Measurements from ENCODE around the gene GPRIN3. TPM values are rescaled to one million over a fixed set of nuclear protein-coding genes. Genes with fewer than 3 reads are reported as not detected.
"Not testable (repeated sequence)": the region's sequence is repeated elsewhere in the genome, so short reads cannot be mapped to it uniquely, and the experiment has no call there.

The GPRIN3 gene
- total RNA-seq, 4 donors from 2014 or later: 1.2 to 3.4 (median 1.7) TPM

DNA sequence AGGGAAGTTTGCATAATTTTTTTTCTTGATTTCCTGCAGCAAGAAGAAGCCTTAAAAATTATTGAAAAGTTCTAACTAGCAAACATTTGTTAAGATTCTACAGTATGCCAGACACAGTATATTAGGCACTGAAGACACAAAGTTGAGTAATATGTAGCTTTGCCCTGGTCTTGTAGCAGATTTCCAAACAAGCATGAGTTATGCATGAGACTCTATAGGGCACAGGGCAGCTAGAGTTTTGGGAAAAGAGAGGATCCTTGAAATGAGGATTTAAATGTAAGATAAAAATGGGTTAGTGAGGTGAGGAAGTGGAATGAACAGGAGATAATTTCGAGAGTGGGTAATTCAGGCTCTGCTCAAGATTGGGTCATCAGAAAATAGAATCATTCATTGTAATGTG lies 8.6 kb upstream of the GPRIN3 start:
- no peak for DNase-seq (ENCODE audit: low spot score in 2 of 2)
- Histone ChIP-seq H3K9me3 (no peaks in the 10 kb centered on the region), H3K27me3 (no peaks in the 10 kb centered on the region), H3K4me1 (no peaks in the 10 kb centered on the region), H3K27ac (no peak overlapping the region), H3K36me3 (no peaks in the 10 kb centered on the region), H3K4me3 (no peak overlapping the region)
- no peak for TF ChIP-seq EP300 (IDR thresholded peaks at IDR 0.05)
- no peak for TF ChIP-seq POLR2A (IDR thresholded peaks at IDR 0.05)
- TF ChIP-seq, protein P1, sequence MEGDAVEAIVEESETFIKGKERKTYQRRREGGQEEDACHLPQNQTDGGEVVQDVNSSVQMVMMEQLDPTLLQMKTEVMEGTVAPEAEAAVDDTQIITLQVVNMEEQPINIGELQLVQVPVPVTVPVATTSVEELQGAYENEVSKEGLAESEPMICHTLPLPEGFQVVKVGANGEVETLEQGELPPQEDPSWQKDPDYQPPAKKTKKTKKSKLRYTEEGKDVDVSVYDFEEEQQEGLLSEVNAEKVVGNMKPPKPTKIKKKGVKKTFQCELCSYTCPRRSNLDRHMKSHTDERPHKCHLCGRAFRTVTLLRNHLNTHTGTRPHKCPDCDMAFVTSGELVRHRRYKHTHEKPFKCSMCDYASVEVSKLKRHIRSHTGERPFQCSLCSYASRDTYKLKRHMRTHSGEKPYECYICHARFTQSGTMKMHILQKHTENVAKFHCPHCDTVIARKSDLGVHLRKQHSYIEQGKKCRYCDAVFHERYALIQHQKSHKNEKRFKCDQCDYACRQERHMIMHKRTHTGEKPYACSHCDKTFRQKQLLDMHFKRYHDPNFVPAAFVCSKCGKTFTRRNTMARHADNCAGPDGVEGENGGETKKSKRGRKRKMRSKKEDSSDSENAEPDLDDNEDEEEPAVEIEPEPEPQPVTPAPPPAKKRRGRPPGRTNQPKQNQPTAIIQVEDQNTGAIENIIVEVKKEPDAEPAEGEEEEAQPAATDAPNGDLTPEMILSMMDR (IDR thresholded peaks at IDR 0.05): no peak
- TF ChIP-seq POLR2AphosphoS5 (IDR thresholded peaks at IDR 0.05): no peak
- 80% methylated on average over 1 of the region's 1 CpG for WGBS

DNA sequence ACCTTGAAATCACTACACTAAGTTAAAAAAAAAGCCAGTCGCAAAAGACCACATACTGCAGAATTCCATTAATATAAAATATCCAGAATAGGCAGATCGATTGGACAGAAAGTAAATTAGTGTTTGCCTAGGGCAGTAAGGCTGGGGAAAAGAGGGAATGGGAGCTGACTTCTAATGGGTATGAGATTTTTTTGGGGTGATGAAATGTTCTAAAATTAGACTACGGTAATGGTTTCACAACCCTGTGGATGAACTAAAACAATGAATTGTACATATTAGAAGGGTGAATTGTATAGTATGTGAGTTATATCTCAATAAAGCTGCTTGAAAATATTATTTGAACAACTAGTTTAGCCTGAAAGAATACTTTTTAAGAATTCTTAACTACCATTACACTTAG lies 6.7 kb upstream of the GPRIN3 start:
- no peak for DNase-seq (ENCODE audit: low spot score in 2 of 2)
- no peak overlapping the region for H3K4me3 ChIP-seq
- TF ChIP-seq POLR2AphosphoS5 (IDR thresholded peaks at IDR 0.05) (no peak), POLR2A (IDR thresholded peaks at IDR 0.05) (no peak), EP300 (IDR thresholded peaks at IDR 0.05) (no peak)
- TF ChIP-seq, protein P1 (IDR thresholded peaks at IDR 0.05): no peak
- H3K4me1 ChIP-seq: no peaks in the 10 kb centered on the region
- 80% methylated on average over 3 of the region's 3 CpGs for WGBS
- H3K36me3 ChIP-seq: no peaks in the 10 kb centered on the region
- H3K27me3 ChIP-seq: no peaks in the 10 kb centered on the region
- H3K27ac ChIP-seq: no peak overlapping the region
- no peaks in the 10 kb centered on the region for H3K9me3 ChIP-seq

DNA sequence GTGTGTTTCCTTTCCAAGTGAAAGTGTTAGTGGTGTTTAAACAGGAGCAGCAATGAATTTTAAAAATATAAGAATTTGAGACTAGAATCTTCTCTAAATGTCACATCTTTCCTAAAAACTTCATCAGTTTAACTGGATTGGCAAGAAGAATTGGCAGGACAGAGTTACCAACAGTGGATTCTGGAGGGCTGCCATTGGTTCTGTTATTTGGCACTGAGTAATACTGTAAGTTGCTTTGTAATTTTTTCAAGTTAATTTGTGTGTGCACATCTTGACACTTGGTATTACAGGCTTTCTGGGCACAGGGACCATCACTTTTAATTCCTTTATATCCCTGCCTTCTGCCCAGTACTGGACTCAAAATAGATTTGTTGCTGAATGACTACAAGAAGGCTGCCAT lies 4.5 kb upstream of the GPRIN3 start:
- TF ChIP-seq EP300 (IDR thresholded peaks at IDR 0.05): no peak
- no peak for TF ChIP-seq POLR2A (IDR thresholded peaks at IDR 0.05)
- H3K4me1 ChIP-seq: peaks cover 11% of the 10 kb centered on the region
- no peak overlapping the region for H3K27ac ChIP-seq
- no peak for DNase-seq (ENCODE audit: low spot score in 2 of 2)
- H3K9me3 ChIP-seq: no peaks in the 10 kb centered on the region
- no peak overlapping the region for H3K4me3 ChIP-seq
- H3K27me3 ChIP-seq: no peaks in the 10 kb centered on the region
- H3K36me3 ChIP-seq: no peaks in the 10 kb centered on the region

DNA sequence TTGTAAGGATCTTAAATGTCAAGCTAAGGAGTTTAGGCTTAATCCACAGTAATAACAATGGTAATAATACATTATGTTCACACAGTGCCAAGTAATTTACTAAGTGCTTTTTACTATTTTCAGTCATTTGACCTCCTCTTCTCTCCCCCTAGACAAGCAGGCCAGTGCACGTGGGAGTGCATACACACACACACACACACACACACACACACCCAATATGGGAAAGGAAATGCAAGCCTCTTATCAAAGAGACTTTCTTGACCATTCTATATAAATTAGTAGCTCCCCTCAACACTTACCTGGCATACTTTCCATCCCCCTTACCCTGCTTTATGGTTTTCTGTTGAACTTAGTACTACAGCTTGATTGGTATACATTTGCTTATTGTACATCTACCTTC lies 3.8 kb upstream of the GPRIN3 start:
- Histone ChIP-seq H3K27me3 (no peaks in the 10 kb centered on the region), H3K36me3 (no peaks in the 10 kb centered on the region), H3K4me1 (peaks cover 11% of the 10 kb centered on the region), H3K9me3 (no peaks in the 10 kb centered on the region), H3K27ac (no peak overlapping the region), H3K4me3 (no peak overlapping the region)
- DNase-seq (ENCODE audit: low spot score in 2 of 2): no peak
- TF ChIP-seq, protein P1 (IDR thresholded peaks at IDR 0.05): no peak
- TF ChIP-seq EP300 (IDR thresholded peaks at IDR 0.05) (no peak), POLR2A (IDR thresholded peaks at IDR 0.05) (no peak), POLR2AphosphoS5 (IDR thresholded peaks at IDR 0.05) (no peak)
- 40% methylated on average over 1 of the region's 1 CpG for WGBS

DNA sequence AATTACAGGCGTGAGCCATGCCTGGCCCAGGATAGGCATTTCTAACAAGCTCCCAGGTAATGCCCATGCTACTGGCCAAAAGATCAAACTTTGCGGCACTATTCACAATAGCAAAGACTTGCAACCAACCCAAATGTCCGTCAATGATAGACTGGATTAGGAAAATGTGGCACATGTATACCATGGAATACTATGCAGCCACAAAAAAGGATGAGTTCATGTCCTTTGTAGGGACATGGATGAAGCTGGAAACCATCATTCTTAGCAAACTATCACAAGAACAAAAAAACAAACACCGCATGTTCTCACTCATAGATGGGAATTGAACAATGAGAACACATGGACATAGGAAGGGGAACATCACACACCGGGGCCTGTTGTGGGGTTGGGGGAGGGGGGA lies 1.6 kb upstream of the GPRIN3 start:
- WGBS: 81% methylated on average over 5 of the region's 5 CpGs

DNA sequence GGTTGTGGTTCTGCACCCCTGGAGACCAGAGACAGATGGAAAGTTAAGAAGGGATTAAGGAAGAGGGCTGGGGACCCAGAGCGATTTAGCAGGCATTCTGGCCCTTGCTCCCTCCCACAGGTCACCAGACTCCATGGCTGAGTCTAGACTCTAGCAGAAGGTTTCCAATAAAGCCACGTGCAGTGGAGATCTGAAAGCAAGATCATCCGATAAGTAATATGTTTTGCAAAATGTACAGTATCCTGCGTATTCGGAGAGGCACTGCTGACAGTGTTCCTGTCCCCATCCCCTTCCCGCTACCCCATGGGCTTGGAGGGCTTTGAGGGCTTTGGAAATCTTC lies 531 bp upstream of the GPRIN3 start:
- H3K4me3 ChIP-seq: peak overlapping the region; percentile 60
- H3K4me1 ChIP-seq: peaks cover 16% of the 10 kb centered on the region
- H3K36me3 ChIP-seq: no peaks in the 10 kb centered on the region
- WGBS: 7% methylated on average over 6 of the region's 6 CpGs
- TF ChIP-seq, protein P1 (IDR thresholded peaks at IDR 0.05): no peak
- TF ChIP-seq POLR2A (IDR thresholded peaks at IDR 0.05) (no peak), EP300 (IDR thresholded peaks at IDR 0.05) (no peak), POLR2AphosphoS5 (IDR thresholded peaks at IDR 0.05) (no peak)
- H3K27ac ChIP-seq: no peak overlapping the region
- H3K9me3 ChIP-seq: no peaks in the 10 kb centered on the region
- H3K27me3 ChIP-seq: no peaks in the 10 kb centered on the region
- DNase-seq (ENCODE audit: low spot score in 2 of 2): no peak

More for the DNA sequence above, 1.6 kb upstream of the GPRIN3 start:
- not testable (repeated sequence) for H3K36me3 ChIP-seq; H3K9me3 ChIP-seq; H3K4me3 ChIP-seq; H3K27me3 ChIP-seq; DNase-seq (ENCODE audit: low spot score in 2 of 2); H3K27ac ChIP-seq
- peaks cover 16% of the 10 kb centered on the region for H3K4me1 ChIP-seq
